DND-41 (cell line): ENCODE results near the gene ARHGEF6.

Experiments used
- CTCF ChIP-seq: IDR thresholded peaks from 2 replicates; pipeline ENCODE4 v1.5.1; 2012; ENCODE audit warnings: borderline replicate concordance, low read length, moderate library complexity, mild to moderate bottlenecking; ENCODE audit not compliant: poor library complexity, severe bottlenecking; ENCODE audit errors: extremely low read depth
- EZH2 ChIP-seq: IDR thresholded peaks from 3 replicates; pipeline ENCODE4 v1.6.1; 2012; ENCODE audit warnings: borderline replicate concordance, low read depth, mild to moderate bottlenecking, moderate library complexity, low read length, inconsistent platforms; ENCODE audit not compliant: severe bottlenecking

- no peak for TF ChIP-seq CTCF
- TF ChIP-seq EZH2 = no peak
Observed at GRCh38 chrX:136752796-136753195, 27.9 kb downstream of the ARHGEF6 start.
